Left lung (tissue), 10 donors: ENCODE results near the gene MRNIP. TPM values are rescaled to one million over a fixed set of nuclear protein-coding genes. Genes with fewer than 3 reads are reported as not detected.

Experiments
- ATAC-seq: fragments of 200-7000 bp; cut with Tn5 transposase; one replicate; pipeline ENCODE4 v1.9.1; 2020; ENCODE audit warnings: moderate library complexity
- DNase-seq, 4 donors: peaks; one replicate each; pipeline ENCODE4 v3.0.0-alpha.2; 2013 to 2020
- H3K27ac ChIP-seq, 2 donors: fragments of 200-600 bp; sonication (generic) in 1 of 2; one replicate each; pipeline versions ENCODE4 v1.5.0 to v1.8.0; 2020 to 2021
- H3K27me3 ChIP-seq, 2 donors: fragments of 200-600 bp; sonication (generic) in 1 of 2; one replicate each; pipeline versions ENCODE4 v1.5.0 to v1.8.0; 2020 to 2021
- H3K36me3 ChIP-seq, 2 donors: fragments of 200-600 bp; sonication (generic) in 1 of 2; one replicate each; pipeline versions ENCODE4 v1.5.0 to v1.8.0; 2020 to 2021
- H3K4me1 ChIP-seq, 2 donors: fragments of 200-600 bp; one replicate each; pipeline ENCODE4 v1.8.0; 2021
- H3K4me3 ChIP-seq, 2 donors: fragments of 200-600 bp; sonication (generic) in 1 of 2; one replicate each; pipeline versions ENCODE4 v1.5.0 to v1.8.0; 2020 to 2021; ENCODE audit warnings: mild to moderate bottlenecking in 1 of 2
- H3K9me3 ChIP-seq, 2 donors: fragments of 200-600 bp; sonication (generic) in 1 of 2; one replicate each; pipeline versions ENCODE4 v1.5.0 to v1.8.0; 2020 to 2021
- CTCF ChIP-seq, 2 donors: fragments of 200-600 bp; sonication (generic) in 1 of 2; IDR thresholded peaks; one replicate each; pipeline versions ENCODE4 v1.5.0 to v1.8.0; 2021; ENCODE audit warnings: antibody characterized with exemption in 2 of 2
- intact Hi-C, 2 donors: fragments of 100-400 bp; cut with DNase I; formaldehyde crosslinking; loops; one replicate each; pipeline versions ENCODE4 v1.11.2 to v1.14.2; 2022
- polyA plus RNA-seq, 6 donors: library from polyadenylated mRNA; unstranded; fragments of 120-200 nt; gene quantifications; one replicate each; pipeline ENCODE4 v1.2.1, GENCODE V29; 2013; ENCODE audit not compliant: insufficient read length in 6 of 6
- total RNA-seq, 2 donors: library from RNA; stranded (reverse); fragmentation: NEBNext Ultra II Directional; extraction: Animal tissue kit (Norgen Biotek cat#: 25700); gene quantifications; one replicate each; pipeline ENCODE4 v1.2.1, GENCODE V29; 2021
- donor health status: DM: no; HTN: yes; CAD: no.
- donor health status: DM: no; HTN: no; CAD: no.

Gene MRNIP
- total and polyA plus RNA-seq, 8 donors, result 16.9 to 55.6 (median 46.3) TPM

GRCh38 chr5:179812135-179812825 lies 46.3 kb downstream of the MRNIP start:
- Histone ChIP-seq H3K4me1 (peaks cover 0 to 25% of the 10 kb centered on the region in 2 donors), H3K9me3 (no peaks in the 10 kb centered on the region), H3K27ac (no peak overlapping the region), H3K4me3 (no peak overlapping the region), H3K27me3 (no peaks in the 10 kb centered on the region), H3K36me3 (peaks cover 0 to 29% of the 10 kb centered on the region in 2 donors)
- intact Hi-C loops, result no loop called here
- TF ChIP-seq CTCF (IDR thresholded peaks at IDR 0.05), result no peak
- peak in 1 of 4 donors; percentile 55 for DNase-seq
- ATAC-seq, result no peak

- peak; percentile 87 for ATAC-seq
- H3K27ac ChIP-seq, result peak within 1 kb of the TSS; percentile 93 to 96
- no peak for TF ChIP-seq CTCF (IDR thresholded peaks at IDR 0.05)
- no peaks in the 10 kb centered on the region for H3K9me3 ChIP-seq
- intact Hi-C loops, result no loop called here
- peaks cover 0 to 1% of the 10 kb centered on the region in 2 donors for H3K36me3 ChIP-seq
- peak in 3 of 4 donors; percentile 79 to 95 (median 81) for DNase-seq
- H3K4me3 ChIP-seq, result peak within 1 kb of the TSS; percentile 84 to 94
- H3K4me1 ChIP-seq, result peaks cover 9 to 59% of the 10 kb centered on the region in 2 donors
- no peaks in the 10 kb centered on the region for H3K27me3 ChIP-seq
Measured at GRCh38 chr5:179806250-179807048, 52.2 kb downstream of the MRNIP start, which contains the start of gene MGAT4B. MGAT4B (minus strand) TSS chr5:179806866; CDS start chr5:179806583, 283 bp downstream.

GRCh38 chr5:179805529-179806249 lies 52.9 kb downstream of the MRNIP start:
- peak overlapping the region; percentile 93 to 96 for H3K27ac ChIP-seq
- H3K9me3 ChIP-seq, result no peaks in the 10 kb centered on the region
- intact Hi-C loops, result no loop called here
- TF ChIP-seq CTCF (IDR thresholded peaks at IDR 0.05), result no peak
- H3K36me3 ChIP-seq, result peaks cover 0 to 9% of the 10 kb centered on the region in 2 donors
- ATAC-seq (peak; percentile 45), DNase-seq (peak in 1 of 4 donors; percentile 56)
- H3K4me3 ChIP-seq, result peak overlapping the region; percentile 84 to 94
- H3K4me1 ChIP-seq, result peaks cover 9 to 61% of the 10 kb centered on the region in 2 donors
- no peaks in the 10 kb centered on the region for H3K27me3 ChIP-seq

GRCh38 chr5:179805070-179805528 lies 53.5 kb downstream of the MRNIP start:
- no peaks in the 10 kb centered on the region for H3K9me3 ChIP-seq
- TF ChIP-seq CTCF (IDR thresholded peaks at IDR 0.05), result no peak
- peak overlapping the region; percentile 84 to 94 for H3K4me3 ChIP-seq
- peak overlapping the region; percentile 93 to 96 for H3K27ac ChIP-seq
- peak; percentile 5 for ATAC-seq
- DNase-seq, result no peak
- H3K36me3 ChIP-seq, result peaks cover 0 to 14% of the 10 kb centered on the region in 2 donors
- no peaks in the 10 kb centered on the region for H3K27me3 ChIP-seq
- intact Hi-C loops, result no loop called here
- peaks cover 9 to 61% of the 10 kb centered on the region in 2 donors for H3K4me1 ChIP-seq
